ENCODE measurements around the gene ATF7IP2. TPM values are rescaled to one million over a fixed set of nuclear protein-coding genes. Genes with fewer than 3 reads are reported as not detected.

The ATF7IP2 gene
- total RNA-seq, 1 experiment from 2014 or later = 25.2 TPM

DNA sequence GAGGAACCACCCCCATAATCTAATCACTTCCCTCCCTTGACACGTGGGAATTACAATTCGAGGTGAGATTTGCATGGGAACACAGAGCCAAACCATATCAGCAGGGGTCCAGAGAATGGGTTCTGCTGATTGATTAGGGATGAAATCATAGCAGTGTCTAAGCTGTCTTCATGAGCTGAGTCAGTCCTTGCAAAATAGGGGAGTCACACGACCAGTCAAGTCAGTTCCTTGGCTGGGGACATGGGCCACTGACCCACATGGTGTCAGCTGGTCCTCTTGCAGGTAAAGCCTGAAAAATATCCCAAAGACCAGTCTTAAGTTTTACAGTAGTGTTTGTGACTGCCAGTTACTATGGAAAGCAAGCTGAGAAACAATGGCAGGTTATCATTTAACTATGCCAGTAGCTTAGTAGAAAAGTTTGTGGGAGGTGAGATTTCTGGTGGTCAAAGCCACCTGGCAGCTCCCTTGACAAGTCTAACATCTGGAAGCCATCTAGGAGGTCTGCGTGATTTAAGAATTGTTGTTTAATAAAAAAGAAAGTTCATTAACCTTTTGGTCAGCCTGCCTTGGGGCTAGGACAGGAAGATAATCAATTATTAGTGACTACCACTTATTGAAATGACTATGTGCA, 15.7 kb upstream of the ATF7IP2 start:
- no peaks in the 10 kb centered on the region for H3K4me1 ChIP-seq (ENCODE audit: control insufficient read depth, insufficient read depth, low read length)
- no TSS peak for BruUV-seq (replicated peaks)
- no peak overlapping the region for H3K27ac ChIP-seq (ENCODE audit: low read length)
- ATAC-seq (no peak), DNase-seq (ENCODE audit: low read depth, low spot score) (no peak)
- intact Hi-C loops (cut with micrococcal nuclease; ENCODE audit: unreplicated experiment) = no loop called here
- ChIA-PET CTCF (no interaction called here), POLR2A (no interaction called here)
- no peak for TF ChIP-seq TCF7L2 (IDR thresholded peaks at IDR 0.05; ENCODE audit: low read depth, low read length)
- TF ChIP-seq POLR2AphosphoS5 (IDR thresholded peaks at IDR 0.05; ENCODE audit: low read depth, low read length) = no peak
- TF ChIP-seq, protein P1, sequence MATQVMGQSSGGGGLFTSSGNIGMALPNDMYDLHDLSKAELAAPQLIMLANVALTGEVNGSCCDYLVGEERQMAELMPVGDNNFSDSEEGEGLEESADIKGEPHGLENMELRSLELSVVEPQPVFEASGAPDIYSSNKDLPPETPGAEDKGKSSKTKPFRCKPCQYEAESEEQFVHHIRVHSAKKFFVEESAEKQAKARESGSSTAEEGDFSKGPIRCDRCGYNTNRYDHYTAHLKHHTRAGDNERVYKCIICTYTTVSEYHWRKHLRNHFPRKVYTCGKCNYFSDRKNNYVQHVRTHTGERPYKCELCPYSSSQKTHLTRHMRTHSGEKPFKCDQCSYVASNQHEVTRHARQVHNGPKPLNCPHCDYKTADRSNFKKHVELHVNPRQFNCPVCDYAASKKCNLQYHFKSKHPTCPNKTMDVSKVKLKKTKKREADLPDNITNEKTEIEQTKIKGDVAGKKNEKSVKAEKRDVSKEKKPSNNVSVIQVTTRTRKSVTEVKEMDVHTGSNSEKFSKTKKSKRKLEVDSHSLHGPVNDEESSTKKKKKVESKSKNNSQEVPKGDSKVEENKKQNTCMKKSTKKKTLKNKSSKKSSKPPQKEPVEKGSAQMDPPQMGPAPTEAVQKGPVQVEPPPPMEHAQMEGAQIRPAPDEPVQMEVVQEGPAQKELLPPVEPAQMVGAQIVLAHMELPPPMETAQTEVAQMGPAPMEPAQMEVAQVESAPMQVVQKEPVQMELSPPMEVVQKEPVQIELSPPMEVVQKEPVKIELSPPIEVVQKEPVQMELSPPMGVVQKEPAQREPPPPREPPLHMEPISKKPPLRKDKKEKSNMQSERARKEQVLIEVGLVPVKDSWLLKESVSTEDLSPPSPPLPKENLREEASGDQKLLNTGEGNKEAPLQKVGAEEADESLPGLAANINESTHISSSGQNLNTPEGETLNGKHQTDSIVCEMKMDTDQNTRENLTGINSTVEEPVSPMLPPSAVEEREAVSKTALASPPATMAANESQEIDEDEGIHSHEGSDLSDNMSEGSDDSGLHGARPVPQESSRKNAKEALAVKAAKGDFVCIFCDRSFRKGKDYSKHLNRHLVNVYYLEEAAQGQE (IDR thresholded peaks at IDR 0.05; ENCODE audit: insufficient read depth in 1 of 2, low read depth in 2 of 2, low read length in 1 of 2) = no peak
- TF ChIP-seq SIN3A (IDR thresholded peaks at IDR 0.05; ENCODE audit: borderline replicate concordance, insufficient read depth, low read depth, low read length) = no peak
- TF ChIP-seq, protein P2, sequence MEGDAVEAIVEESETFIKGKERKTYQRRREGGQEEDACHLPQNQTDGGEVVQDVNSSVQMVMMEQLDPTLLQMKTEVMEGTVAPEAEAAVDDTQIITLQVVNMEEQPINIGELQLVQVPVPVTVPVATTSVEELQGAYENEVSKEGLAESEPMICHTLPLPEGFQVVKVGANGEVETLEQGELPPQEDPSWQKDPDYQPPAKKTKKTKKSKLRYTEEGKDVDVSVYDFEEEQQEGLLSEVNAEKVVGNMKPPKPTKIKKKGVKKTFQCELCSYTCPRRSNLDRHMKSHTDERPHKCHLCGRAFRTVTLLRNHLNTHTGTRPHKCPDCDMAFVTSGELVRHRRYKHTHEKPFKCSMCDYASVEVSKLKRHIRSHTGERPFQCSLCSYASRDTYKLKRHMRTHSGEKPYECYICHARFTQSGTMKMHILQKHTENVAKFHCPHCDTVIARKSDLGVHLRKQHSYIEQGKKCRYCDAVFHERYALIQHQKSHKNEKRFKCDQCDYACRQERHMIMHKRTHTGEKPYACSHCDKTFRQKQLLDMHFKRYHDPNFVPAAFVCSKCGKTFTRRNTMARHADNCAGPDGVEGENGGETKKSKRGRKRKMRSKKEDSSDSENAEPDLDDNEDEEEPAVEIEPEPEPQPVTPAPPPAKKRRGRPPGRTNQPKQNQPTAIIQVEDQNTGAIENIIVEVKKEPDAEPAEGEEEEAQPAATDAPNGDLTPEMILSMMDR (IDR thresholded peaks at IDR 0.05) = no peak
- no peaks in the 10 kb centered on the region for H3K36me3 ChIP-seq (ENCODE audit: control insufficient read depth, insufficient read depth, low read length)
- no peaks in the 10 kb centered on the region for H3K9me3 ChIP-seq (ENCODE audit: control insufficient read depth, insufficient read depth, low read depth, low read length)
- H3K4me3 ChIP-seq (ENCODE audit: low read depth in 2 of 2, low read length in 2 of 2) = no peak overlapping the region
- no peaks in the 10 kb centered on the region for H3K27me3 ChIP-seq (ENCODE audit: control insufficient read depth, insufficient read depth, low read length)
- in situ Hi-C loops (cut with HindIII; ENCODE audit: low pct_unique_long_range_greater_than_20kb, low sequenced_read_pairs) = no loop called here

DNA sequence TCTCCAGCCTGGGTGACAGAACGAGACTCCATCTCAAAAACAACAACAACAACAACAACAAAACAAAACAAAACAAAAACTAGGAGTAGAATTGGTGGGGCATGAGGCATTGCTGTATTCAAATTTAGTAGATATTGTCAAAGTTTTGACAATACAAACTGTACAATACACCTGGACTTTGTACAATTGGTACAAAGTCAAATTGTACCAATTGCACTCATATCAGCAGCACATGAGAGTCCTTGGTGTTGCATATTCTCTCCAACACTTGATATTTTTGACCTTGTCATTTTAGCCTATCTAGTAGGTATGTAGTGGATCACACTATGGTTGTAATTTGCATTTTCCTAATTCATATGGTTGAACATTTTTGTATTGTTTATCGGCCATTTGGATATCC, 14.3 kb upstream of the ATF7IP2 start:
- Histone ChIP-seq H3K9me3 (ENCODE audit: control insufficient read depth, insufficient read depth, low read depth, low read length) (no peaks in the 10 kb centered on the region), H3K27me3 (ENCODE audit: control insufficient read depth, insufficient read depth, low read length) (no peaks in the 10 kb centered on the region), H3K36me3 (ENCODE audit: control insufficient read depth, insufficient read depth, low read length) (no peaks in the 10 kb centered on the region), H3K27ac (ENCODE audit: low read length) (no peak overlapping the region), H3K4me3 (ENCODE audit: low read depth in 2 of 2, low read length in 2 of 2) (no peak overlapping the region), H3K4me1 (ENCODE audit: control insufficient read depth, insufficient read depth, low read length) (no peaks in the 10 kb centered on the region)
- no peak for ATAC-seq
- ChIA-PET POLR2A (no interaction called here), CTCF (no interaction called here)
- in situ Hi-C loops (cut with HindIII; ENCODE audit: low pct_unique_long_range_greater_than_20kb, low sequenced_read_pairs) = no loop called here
- TF ChIP-seq SIN3A (IDR thresholded peaks at IDR 0.05; ENCODE audit: borderline replicate concordance, insufficient read depth, low read depth, low read length) (no peak), TCF7L2 (IDR thresholded peaks at IDR 0.05; ENCODE audit: low read depth, low read length) (no peak), POLR2AphosphoS5 (IDR thresholded peaks at IDR 0.05; ENCODE audit: low read depth, low read length) (no peak)
- TF ChIP-seq, protein P2 (IDR thresholded peaks at IDR 0.05) = no peak
- TF ChIP-seq, protein P1 (IDR thresholded peaks at IDR 0.05; ENCODE audit: insufficient read depth in 1 of 2, low read depth in 2 of 2, low read length in 1 of 2) = no peak
- BruUV-seq (replicated peaks) = no TSS peak
- intact Hi-C loops (cut with micrococcal nuclease; ENCODE audit: unreplicated experiment) = no loop called here
- no peak for DNase-seq (ENCODE audit: low read depth, low spot score)
